ENCODE measurements around the gene LTBP4.
"Not testable (repeated sequence)": the region's sequence is repeated elsewhere in the genome, so short reads cannot be mapped to it uniquely, and the experiment has no call there.

Gene LTBP4

DNA sequence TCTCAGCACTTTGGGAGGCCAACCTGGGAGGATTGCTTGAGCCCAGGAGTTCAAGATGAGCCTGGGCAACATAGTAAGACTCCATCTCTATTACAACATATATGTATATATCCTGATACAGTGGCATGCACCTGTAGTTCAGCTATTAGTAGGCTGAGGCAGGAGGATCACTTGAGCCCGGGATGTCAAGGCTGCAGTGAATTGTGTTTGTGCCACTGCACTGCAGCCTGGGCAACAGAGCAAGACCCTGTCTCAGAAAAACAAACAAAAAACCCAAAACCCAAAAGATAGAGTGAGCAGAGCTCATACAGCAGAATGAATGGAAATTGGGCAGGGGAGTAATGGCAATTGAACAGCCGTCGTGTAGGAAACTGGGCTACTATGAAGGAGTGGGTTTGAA, 41.8 kb upstream of the LTBP4 start:
- TF ChIP-seq, protein P1, sequence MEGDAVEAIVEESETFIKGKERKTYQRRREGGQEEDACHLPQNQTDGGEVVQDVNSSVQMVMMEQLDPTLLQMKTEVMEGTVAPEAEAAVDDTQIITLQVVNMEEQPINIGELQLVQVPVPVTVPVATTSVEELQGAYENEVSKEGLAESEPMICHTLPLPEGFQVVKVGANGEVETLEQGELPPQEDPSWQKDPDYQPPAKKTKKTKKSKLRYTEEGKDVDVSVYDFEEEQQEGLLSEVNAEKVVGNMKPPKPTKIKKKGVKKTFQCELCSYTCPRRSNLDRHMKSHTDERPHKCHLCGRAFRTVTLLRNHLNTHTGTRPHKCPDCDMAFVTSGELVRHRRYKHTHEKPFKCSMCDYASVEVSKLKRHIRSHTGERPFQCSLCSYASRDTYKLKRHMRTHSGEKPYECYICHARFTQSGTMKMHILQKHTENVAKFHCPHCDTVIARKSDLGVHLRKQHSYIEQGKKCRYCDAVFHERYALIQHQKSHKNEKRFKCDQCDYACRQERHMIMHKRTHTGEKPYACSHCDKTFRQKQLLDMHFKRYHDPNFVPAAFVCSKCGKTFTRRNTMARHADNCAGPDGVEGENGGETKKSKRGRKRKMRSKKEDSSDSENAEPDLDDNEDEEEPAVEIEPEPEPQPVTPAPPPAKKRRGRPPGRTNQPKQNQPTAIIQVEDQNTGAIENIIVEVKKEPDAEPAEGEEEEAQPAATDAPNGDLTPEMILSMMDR (conservative IDR thresholded peaks at IDR 0.05): no peak
- no peak overlapping the region for H3K27ac ChIP-seq

GRCh38 chr19:40560092-40560507, 41.1 kb upstream of the LTBP4 start:
- TF ChIP-seq, protein P1 (conservative IDR thresholded peaks at IDR 0.05): no peak

GRCh38 chr19:40561947-40562346, 39.2 kb upstream of the LTBP4 start:
- TF ChIP-seq, protein P1 (conservative IDR thresholded peaks at IDR 0.05): no peak
- H3K27ac ChIP-seq: no peak overlapping the region

More at GRCh38 chr19:40560092-40560507, 41.1 kb upstream of the LTBP4 start:
- no peak overlapping the region for H3K27ac ChIP-seq

- not testable (repeated sequence) for H3K27ac ChIP-seq
Measured at GRCh38 chr19:40564535-40564934, 36.6 kb upstream of the LTBP4 start.

- no peak overlapping the region for H3K27ac ChIP-seq
- TF ChIP-seq, protein P1 (conservative IDR thresholded peaks at IDR 0.05): no peak
Measured at GRCh38 chr19:40565355-40565754, 35.8 kb upstream of the LTBP4 start.

DNA sequence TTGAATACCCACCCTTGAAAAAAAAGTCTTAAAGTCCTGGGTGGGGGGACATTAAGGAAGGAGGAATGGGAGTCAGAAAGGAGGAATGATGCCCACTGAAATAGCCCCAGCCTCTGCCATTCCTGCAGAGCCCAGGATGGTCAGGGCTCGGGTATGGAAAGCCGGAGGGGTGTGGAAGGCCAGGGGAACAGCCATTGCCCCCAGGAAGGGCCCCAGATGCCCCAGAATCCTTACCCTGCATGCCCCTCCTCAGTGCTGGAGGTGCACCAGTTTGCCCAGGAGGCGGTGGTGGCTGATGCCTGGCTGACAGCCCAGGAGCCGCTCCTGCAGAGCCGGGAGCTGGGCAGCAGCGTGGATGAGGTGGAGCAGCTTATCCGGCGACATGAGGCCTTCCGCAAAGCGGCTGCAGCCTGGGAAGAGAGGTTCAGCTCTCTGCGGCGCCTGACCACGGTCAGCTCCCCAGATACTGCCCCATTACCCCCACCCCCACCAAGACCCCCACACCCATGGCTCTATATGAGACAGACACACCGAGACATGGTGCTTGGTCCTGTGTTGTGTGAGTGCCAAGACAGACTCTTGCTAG, 35.2 kb upstream of the LTBP4 start:
- no peak overlapping the region for H3K27ac ChIP-seq

GRCh38 chr19:40567040-40567749, 34.0 kb upstream of the LTBP4 start:
- TF ChIP-seq, protein P1 (conservative IDR thresholded peaks at IDR 0.05): no peak
- no peak overlapping the region for H3K27ac ChIP-seq

More for the DNA sequence above, 35.2 kb upstream of the LTBP4 start:
- TF ChIP-seq, protein P1 (conservative IDR thresholded peaks at IDR 0.05): no peak

Data from VCaP (cell line).